T1000 (cell line): ENCODE measurements around the gene HOXC9.

ENCODE experiments used
- DNase-seq: peaks from one replicate; lab custom pipeline; 2025; ENCODE audit warnings: mixed read lengths; lab: John Stamatoyannopoulos, UW

HOXC9 gene

DNA sequence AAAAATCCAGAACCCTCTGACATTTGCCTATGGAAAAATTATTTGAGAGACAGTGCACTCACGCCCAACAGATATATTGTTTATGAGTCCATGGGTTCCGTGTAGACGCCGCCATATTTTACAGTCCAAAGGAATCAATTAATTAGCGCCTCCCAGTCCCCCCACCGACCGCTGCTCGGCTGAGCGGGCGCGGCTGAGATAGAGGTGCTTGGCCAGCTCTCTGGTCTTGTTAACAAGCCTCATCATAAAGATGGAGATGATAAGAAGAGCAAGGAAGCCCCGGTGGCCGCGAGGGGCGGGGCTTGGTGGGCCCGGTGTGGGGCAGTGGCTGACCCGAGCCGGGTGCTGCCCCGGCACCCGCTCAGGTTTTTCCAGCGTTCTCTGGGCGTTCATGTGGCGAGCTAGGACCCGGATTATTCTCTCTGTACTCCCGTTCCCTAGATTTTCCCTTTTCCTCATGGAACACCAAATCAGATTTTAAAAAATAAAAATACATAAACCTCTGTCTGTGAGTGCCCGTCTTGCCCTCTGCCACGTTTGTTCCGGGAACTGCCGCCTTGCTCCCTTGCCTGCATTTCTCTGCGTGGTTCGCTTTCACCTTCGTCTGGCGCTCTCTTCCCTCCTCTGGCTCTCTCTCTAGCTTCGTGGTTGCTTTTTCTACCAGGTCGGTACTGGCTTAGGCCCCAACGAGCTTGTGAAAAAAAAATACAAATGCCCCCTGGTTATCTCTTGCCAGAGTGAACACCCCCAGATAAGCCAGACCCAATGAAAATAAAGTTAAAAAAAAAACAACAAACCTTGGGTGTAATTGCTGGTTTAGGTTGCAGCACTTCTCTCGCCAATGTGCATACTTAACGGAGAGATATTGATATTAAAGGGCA lies 36.3 kb upstream of the HOXC9 start:
- DNase-seq: no peak

GRCh38 chr12:53964315-53964713 lies 35.6 kb upstream of the HOXC9 start:
- no peak for DNase-seq

DNA sequence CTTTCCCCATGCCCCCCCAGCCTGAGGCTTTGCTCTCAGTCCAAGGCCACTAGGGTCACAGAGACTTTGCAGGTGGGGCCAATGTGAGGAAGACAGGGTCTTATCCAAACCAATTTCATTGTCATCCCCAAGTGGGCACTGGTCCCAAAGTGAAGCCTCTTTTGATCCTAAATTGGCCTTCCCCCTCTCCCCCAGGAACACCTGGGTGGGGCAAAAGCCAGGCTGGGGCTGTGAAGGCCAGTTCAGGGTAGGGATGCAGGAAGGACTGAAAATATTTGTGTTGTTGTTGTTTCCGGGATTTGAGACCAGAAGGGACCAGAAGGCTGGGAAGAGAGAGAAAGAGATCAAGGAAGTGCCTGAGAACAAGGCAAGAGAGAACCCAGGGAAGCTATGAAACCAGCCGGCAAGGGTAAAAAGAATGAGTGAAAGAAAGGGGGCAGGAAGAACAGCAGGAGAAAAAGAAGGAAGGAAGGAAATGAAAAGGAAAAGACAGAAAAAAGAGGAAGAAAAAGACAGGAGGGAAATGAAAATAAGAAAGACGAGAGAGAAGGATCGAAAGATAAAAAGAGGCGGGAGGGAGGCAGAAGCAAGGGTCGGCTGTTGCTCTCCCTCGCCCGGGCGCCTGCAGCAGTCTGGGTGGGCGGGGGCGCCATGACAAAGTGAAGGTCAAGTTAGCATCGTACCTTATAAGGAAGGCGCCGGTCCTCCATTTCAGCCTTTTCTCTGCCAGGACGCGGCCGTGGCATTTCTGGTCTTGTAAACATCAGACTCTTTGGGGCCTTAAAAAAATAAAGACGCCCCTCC lies 34.5 kb upstream of the HOXC9 start:
- DNase-seq: no peak

DNA sequence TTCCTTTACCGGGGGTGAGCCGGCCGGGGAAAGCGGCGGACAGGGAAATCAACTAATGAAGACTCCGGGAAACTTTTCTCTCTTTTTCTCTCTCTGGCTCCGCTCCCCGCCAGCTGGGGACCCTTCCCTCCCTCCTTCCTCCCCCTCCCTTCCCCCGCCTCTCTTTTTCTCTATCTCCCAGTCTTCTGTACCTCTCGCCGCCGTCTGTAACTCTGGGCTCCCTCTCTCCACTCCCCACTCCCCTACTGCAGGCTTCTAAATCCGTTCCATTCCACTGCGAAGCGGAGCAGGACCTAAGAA lies 33.9 kb upstream of the HOXC9 start:
- no peak for DNase-seq

- no peak for DNase-seq
Measured at GRCh38 chr12:53966385-53967133, 33.4 kb upstream of the HOXC9 start.

DNA sequence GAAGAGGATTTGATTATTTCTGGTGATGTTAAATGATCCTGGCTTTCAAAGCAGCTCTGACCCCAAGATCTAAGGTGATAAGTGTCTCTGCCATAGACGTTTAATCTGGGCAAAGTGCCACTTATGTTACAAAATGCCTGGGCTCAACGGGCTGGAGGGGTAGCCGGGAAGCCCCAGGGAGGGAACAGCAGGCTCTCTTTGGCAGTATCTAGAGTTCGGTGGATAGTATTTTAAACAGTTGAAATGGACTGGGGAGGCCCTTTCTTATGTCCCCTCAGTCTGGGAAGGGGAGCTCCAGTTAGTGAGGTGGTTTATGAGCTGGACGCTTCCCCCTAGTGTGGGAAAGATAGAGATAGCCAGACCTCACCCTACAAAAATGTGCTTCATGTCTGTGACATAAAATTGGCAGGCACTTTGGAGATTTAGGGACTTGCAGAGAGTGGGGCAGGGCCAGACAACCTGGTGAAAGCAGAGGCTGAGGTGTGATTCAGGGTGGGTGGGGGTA lies 32.5 kb upstream of the HOXC9 start:
- no peak for DNase-seq

DNA sequence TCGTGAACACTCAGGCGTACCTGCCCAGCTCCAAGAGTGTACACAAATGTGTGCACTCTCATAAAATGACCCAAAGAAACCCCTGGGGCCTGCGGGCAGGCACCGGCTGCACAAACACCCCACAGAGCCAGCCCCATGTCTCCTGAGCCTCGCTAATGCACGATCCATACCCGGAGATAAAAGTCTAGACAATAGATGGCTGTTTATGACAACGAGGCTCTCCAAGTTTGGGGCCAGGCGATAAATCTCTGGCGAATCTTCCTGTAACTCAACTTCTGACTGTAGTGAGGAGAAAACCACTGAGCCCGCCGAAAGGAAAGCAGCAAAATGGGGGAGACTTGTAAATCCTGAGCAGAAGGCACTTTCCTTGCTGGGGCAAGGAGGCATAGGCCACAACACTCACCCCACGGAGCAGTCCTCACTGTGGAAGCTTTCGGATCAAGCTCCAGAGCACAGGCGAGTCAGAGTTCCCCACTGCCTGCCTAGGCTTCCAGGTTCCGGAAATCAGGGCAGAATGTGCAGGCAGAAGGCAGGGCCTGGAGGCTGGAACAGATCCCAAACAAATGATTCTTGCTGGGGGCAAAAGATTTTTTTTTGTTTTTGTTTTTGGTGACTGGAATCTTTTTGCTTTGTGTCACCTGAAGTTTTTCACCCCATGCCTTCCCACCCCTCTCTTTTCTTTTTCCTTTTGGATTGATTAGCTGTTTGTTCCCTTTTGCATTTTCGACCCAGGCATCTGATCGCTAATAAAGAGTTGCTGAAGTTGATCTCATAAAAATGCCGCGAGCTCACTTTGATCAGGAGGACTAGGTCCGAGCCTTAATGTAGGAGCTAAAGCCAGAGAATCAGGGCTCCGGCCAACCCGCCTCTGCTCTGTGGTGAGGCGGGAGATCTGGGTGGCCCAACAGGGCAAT lies 31.5 kb upstream of the HOXC9 start:
- DNase-seq: no peak

DNA sequence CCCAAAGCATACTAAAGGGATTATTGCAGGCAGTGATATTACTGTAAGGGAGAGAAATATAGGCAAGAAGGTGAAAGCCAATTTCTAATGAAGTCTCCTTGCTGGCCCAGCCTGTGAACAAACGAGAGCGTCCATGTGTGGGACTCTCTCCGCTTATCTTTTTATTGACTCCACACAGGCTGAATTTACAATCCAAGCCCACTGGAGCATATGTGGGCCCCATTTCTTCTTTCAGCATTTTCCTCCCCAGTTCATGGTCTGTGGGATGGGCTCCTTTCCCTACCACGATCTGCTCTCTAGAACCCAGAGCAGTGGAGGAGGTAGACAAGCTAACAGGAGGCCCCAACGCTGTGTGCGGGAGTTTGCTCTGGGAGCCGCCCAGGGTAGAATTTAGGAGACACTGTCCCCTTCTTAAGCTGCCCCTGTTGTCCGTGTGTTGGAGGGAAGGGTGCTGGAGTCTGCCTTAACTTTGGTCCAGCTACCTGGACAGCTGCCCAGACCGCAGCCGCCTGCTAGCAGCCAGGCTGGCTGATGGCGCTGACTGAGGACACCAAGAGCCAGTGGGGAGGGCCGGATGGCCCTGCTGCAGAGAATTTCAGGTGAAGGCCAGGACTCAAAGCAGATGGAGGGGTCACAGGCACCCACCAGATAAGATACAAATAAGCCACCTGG lies 30.2 kb upstream of the HOXC9 start:
- DNase-seq: no peak

DNA sequence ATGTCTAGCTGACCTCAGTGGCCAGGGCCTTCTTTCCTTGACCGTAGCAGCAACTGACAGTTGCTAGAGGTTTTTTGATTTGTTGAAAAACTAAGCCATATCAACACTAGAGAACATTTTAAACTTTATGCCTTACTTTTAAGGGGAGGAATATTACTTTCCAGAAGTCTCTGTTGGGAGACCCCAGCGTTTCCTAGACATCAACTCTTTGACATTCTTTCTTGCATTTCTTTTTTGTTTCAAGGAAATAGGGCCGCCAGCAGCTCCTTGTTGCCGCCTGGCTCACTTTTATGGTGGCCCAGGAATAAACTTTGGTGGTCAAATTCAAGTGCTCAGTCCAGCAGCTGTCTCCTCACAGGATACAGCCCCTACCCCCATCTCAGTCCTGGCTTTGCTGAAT lies 29.5 kb upstream of the HOXC9 start:
- no peak for DNase-seq

DNA sequence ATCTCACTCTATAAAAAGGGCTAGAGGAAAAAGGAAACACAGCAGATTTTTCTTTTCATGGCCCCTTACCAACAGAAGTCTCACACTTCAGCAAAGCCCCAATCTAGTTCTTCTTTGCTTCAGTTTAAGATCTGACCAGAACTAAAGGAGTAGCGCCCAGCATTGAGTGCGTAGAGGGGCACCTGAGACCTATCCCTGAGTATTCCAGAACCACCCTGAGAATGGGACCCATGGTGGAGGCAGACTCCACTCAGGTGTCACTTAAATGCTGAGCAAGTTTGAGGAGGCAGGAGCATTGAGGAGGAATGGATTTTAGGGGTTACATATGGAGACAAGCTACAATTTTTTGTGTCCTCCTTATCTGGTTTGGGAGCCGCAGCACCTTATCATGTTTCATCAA lies 28.8 kb upstream of the HOXC9 start:
- DNase-seq: no peak

DNA sequence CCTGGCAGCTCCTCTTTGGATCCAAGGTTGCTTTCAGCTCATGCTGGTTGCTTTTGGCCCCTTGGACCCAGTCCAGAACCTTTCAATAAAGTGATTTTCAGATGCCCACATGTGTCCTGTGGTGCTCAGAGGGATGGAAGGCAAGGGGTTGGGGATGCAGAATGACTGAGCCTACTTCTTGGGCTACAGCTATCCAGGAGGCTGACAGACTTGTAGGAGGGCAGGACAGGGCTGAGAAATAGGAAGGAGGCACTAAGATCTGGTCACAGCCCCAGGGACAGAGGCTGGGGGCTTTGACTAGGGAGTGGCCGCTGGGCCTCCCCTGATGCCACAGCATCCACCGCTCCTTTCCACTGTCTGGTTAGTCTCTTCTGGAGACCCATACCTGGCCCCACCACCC lies 28.3 kb upstream of the HOXC9 start:
- no peak for DNase-seq

DNA sequence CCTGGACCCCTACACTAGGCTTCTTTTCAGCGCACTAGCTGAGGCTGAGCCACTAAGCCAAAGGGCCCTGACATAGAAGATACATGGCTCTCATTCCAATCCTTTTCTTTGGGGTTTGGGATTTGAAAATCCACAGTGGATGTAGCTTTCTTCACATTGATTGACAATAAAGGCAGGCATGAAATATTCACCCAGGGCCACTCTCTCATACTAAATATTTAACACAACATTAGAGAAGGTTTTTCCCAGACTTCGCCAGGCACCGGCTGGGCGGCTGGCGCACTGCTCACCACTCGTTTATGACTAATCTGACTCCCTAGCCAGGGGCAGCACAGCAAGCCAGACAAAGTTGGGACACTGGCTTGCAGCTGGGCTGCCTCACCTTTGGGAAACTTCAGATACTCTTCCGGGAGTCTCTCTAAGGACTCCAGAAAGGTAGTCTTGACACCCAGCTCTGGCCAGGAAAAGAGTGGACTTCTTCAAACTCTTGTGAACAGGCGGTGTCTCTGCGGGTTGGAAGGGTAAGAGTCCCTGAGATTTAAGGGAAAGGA lies 27.7 kb upstream of the HOXC9 start:
- no peak for DNase-seq

- no peak for DNase-seq
Measured at GRCh38 chr12:53972722-53973235, 27.2 kb upstream of the HOXC9 start, which contains the start of gene HOXC11. Gene HOXC11 (plus strand): TSS chr12:53973126. CDS start chr12:53973242, 116 bp downstream.

DNA sequence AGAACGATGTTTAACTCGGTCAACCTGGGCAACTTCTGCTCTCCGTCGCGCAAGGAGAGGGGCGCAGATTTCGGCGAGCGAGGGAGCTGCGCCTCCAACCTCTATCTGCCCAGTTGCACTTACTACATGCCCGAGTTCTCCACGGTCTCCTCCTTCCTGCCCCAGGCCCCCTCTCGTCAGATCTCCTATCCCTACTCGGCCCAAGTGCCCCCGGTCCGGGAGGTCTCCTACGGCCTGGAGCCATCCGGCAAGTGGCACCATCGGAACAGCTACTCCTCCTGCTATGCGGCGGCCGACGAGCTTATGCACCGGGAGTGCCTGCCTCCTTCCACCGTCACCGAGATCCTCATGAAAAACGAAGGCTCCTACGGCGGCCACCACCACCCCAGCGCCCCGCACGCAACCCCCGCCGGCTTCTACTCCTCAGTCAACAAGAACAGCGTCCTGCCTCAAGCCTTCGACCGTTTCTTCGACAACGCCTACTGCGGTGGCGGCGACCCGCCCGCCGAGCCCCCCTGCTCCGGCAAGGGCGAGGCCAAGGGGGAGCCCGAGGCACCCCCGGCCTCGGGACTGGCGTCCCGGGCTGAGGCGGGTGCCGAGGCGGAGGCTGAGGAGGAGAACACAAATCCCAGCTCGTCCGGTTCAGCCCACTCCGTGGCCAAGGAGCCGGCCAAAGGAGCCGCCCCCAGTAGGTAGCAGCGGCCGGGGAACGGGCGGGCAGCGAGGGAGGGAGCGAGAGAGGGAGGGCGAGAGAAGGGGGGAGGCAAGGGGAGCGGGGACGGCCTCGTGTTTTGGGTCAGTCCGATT lies 26.5 kb upstream of the HOXC9 start:
- no peak for DNase-seq

DNA sequence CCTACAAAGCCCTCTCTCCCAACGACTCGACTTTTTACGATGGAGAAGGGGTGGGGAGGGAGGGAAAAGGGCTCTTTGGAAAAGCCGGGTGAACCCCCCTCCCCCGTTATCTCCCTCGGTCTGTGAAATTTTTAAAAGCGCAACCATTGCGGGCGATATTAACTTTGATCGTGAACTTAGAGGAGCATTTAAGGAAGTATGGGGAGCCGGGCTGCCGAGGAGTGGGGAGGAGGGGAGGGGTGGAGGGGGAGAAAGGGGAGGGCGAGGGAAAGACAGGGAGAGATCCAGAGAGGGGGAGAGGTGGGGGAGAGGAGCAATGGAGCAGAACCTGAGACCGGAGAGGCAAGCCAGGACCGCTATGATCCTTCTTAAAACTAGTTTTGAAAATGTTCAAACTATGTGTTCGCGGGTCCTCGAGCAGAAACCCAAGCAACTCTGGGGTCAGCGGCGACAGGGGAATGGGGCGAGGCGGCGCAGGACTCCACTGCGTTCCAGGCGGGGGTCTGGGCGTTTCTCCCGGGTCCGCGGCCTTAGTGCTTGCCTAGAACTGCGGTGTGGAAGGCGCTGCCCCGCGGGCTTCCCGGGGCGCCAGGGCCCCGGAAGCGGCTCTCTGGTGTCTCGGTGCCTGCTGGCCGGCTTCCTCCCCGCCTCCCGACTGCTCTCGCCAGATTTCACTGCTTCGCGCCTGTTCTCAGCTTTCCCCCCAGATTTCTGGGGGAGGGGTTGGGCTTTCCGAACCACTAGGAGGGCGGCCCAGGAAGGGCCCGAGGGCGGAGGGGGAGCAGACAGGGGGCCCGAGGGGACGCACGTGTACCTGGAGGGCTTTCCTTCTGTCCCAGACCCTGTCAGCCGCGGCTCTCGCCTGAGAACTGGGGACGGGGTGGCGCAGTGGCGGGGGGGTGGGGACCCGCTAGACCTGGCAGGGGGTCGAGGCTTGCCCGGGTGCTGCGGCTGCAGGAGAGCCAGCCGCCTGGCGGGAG lies 25.6 kb upstream of the HOXC9 start, which contains the start of gene HOTAIR:
HOTAIR (minus strand) TSS at position 871 of the 980 bp plus-strand sequence.
- DNase-seq: no peak

GRCh38 chr12:53975064-53975471 lies 24.9 kb upstream of the HOXC9 start:
- no peak for DNase-seq

- no peak for DNase-seq
Measured at GRCh38 chr12:53975479-53976152, 24.3 kb upstream of the HOXC9 start.
